ENCODE data around the gene GRM8. TPM values are rescaled to one million over a fixed set of nuclear protein-coding genes. Genes with fewer than 3 reads are reported as not detected.

The GRM8 gene
- total RNA-seq, 4 donors from 2014 or later = 0.11 TPM; not detected in 3

DNA sequence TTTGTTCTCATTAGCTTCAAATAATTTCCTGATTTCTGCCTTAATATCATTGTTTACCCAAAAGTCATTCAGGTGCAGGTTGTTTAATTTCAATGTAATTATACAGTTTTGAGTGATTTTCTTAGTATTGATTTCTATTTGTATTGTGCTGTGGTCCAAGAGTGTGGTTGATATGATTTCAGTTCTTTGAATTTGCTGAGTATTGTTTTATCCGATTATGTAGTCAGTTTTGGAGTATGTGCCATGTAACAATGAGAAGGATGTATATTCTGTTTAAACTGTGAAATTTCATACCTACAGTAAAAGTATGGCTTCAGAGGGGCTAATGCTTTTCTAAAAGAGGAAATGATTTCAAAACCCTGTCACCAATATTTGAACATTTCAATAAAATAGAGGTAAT lies 17.4 kb upstream of the GRM8 start:
- 100% methylated on average over 1 of the region's 1 CpG for WGBS
- no peak for DNase-seq (ENCODE audit: extremely low spot score)
- no peak overlapping the region for H3K4me3 ChIP-seq
- no peaks in the 10 kb centered on the region for H3K4me1 ChIP-seq
- no peak for TF ChIP-seq CTCF (IDR thresholded peaks at IDR 0.05)
- TF ChIP-seq EP300 (IDR thresholded peaks at IDR 0.05) = no peak
- TF ChIP-seq POLR2AphosphoS5 (IDR thresholded peaks at IDR 0.05) = no peak
- TF ChIP-seq POLR2A (IDR thresholded peaks at IDR 0.05; ENCODE audit: low read depth) = no peak
- H3K27me3 ChIP-seq = peaks cover 0 to 21% (median 0%) of the 10 kb centered on the region in 4 donors
- H3K36me3 ChIP-seq = no peaks in the 10 kb centered on the region
- intact Hi-C loops (cut with DNase I) = no loop called here
- H3K9me3 ChIP-seq = no peaks in the 10 kb centered on the region
- H3K27ac ChIP-seq (replicated peaks in 1 of 4) = no peak overlapping the region

GRCh38 chr7:127266047-127266446 lies 13.3 kb upstream of the GRM8 start:
- Histone ChIP-seq H3K4me3 (no peak overlapping the region), H3K27me3 (peaks cover 0 to 13% (median 0%) of the 10 kb centered on the region in 4 donors), H3K4me1 (no peaks in the 10 kb centered on the region), H3K36me3 (no peaks in the 10 kb centered on the region), H3K27ac (replicated peaks in 1 of 4) (no peak overlapping the region), H3K9me3 (no peaks in the 10 kb centered on the region)
- DNase-seq (ENCODE audit: extremely low spot score) = no peak
- TF ChIP-seq EP300 (IDR thresholded peaks at IDR 0.05) = no peak
- no peak for TF ChIP-seq POLR2AphosphoS5 (IDR thresholded peaks at IDR 0.05)
- no peak for TF ChIP-seq CTCF (IDR thresholded peaks at IDR 0.05)
- no peak for TF ChIP-seq POLR2A (IDR thresholded peaks at IDR 0.05; ENCODE audit: low read depth)
- intact Hi-C loops (cut with DNase I) = no loop called here
- 63% methylated on average over 1 of the region's 1 CpG for WGBS

- Histone ChIP-seq H3K27ac (replicated peaks in 1 of 4) (no peak overlapping the region), H3K4me3 (no peak overlapping the region), H3K9me3 (no peaks in the 10 kb centered on the region), H3K27me3 (peaks cover 0 to 12% (median 0%) of the 10 kb centered on the region in 4 donors), H3K4me1 (no peaks in the 10 kb centered on the region), H3K36me3 (no peaks in the 10 kb centered on the region)
- no peak for DNase-seq (ENCODE audit: extremely low spot score)
- intact Hi-C loops (cut with DNase I) = no loop called here
- WGBS = 79% methylated on average over 3 of the region's 3 CpGs
- TF ChIP-seq CTCF (IDR thresholded peaks at IDR 0.05) (no peak), EP300 (IDR thresholded peaks at IDR 0.05) (no peak), POLR2AphosphoS5 (IDR thresholded peaks at IDR 0.05) (no peak), POLR2A (IDR thresholded peaks at IDR 0.05; ENCODE audit: low read depth) (no peak)
These were observed 11.5 kb upstream of the GRM8 start for GRCh38 chr7:127264219-127264618.

GRCh38 chr7:127258111-127258510 lies 5.4 kb upstream of the GRM8 start:
- H3K27me3 ChIP-seq = peaks cover 0 to 60% (median 0%) of the 10 kb centered on the region in 4 donors
- no peak for TF ChIP-seq CTCF (IDR thresholded peaks at IDR 0.05)
- TF ChIP-seq POLR2AphosphoS5 (IDR thresholded peaks at IDR 0.05) = no peak
- TF ChIP-seq EP300 (IDR thresholded peaks at IDR 0.05) = no peak
- no peak for TF ChIP-seq POLR2A (IDR thresholded peaks at IDR 0.05; ENCODE audit: low read depth)
- H3K4me3 ChIP-seq = no peak overlapping the region
- H3K9me3 ChIP-seq = no peaks in the 10 kb centered on the region
- no peaks in the 10 kb centered on the region for H3K36me3 ChIP-seq
- no peak overlapping the region for H3K27ac ChIP-seq (replicated peaks in 1 of 4)
- WGBS = 64% methylated on average over 6 of the region's 6 CpGs
- no peak for DNase-seq (ENCODE audit: extremely low spot score)
- H3K4me1 ChIP-seq = peaks cover 0 to 7% (median under 1%) of the 10 kb centered on the region in 4 donors
- intact Hi-C loops (cut with DNase I) = loop anchor here (10.0 kb wide), 1 partner anchor 453 kb away; no protein-coding TSS in a partner anchor

GRCh38 chr7:127257086-127257485 lies 4.3 kb upstream of the GRM8 start:
- Histone ChIP-seq H3K36me3 (no peaks in the 10 kb centered on the region), H3K9me3 (no peaks in the 10 kb centered on the region), H3K4me3 (no peak overlapping the region), H3K27me3 (peaks cover 0 to 65% (median 4%) of the 10 kb centered on the region in 4 donors), H3K4me1 (peaks cover 5 to 17% (median 9%) of the 10 kb centered on the region in 4 donors), H3K27ac (replicated peaks in 1 of 4) (no peak overlapping the region)
- 27% methylated on average over 2 of the region's 2 CpGs for WGBS
- TF ChIP-seq POLR2A (IDR thresholded peaks at IDR 0.05; ENCODE audit: low read depth) = no peak
- no peak for TF ChIP-seq CTCF (IDR thresholded peaks at IDR 0.05)
- no peak for TF ChIP-seq POLR2AphosphoS5 (IDR thresholded peaks at IDR 0.05)
- no peak for TF ChIP-seq EP300 (IDR thresholded peaks at IDR 0.05)
- no peak for DNase-seq (ENCODE audit: extremely low spot score)
- intact Hi-C loops (cut with DNase I) = loop anchor here (10.0 kb wide), 1 partner anchor 452 kb away; no protein-coding TSS in a partner anchor
